Natural killer cell treated with Interleukin-12 subunit alpha and Interleukin-12 subunit beta and Interleukin-15 and Interleukin-18, amount 100 ng/mL, for 72 hours (primary cell): Measurements from ENCODE around the gene USP28. TPM values are rescaled to one million over a fixed set of nuclear protein-coding genes. Genes with fewer than 3 reads are reported as not detected.
"Not testable (repeated sequence)": the region's sequence is repeated elsewhere in the genome, so short reads cannot be mapped to it uniquely, and the experiment has no call there.

ENCODE experiments used
- ATAC-seq, 2 donors: fragments of 150-1000 bp; cut with Tn5 transposase in 1 of 2; sonication (Bioruptor Pico), chemical (Tn5 transposase) in 1 of 2; 2 replicates each; pipeline ENCODE4 v1.10.0; 2021
- DNase-seq: peaks from one replicate; pipeline ENCODE4 v3.0.0; 2022; ENCODE audit warnings: low spot score
- H3K27ac Mint-ChIP-seq, 2 donors: 1 replicate in 1 of 2; 2 replicates in 1 of 2; pipeline ENCODE4 v1.8.0; 2022; ENCODE audit warnings: mixed read lengths in 2 of 2, mild to moderate bottlenecking in 1 of 2, moderate library complexity in 1 of 2
- H3K27me3 Mint-ChIP-seq, 2 donors: 1 replicate in 1 of 2; 2 replicates in 1 of 2; pipeline ENCODE4 v1.8.0; 2022; ENCODE audit warnings: mixed read lengths in 2 of 2
- H3K36me3 Mint-ChIP-seq: one replicate; pipeline ENCODE4 v1.8.0; 2022; ENCODE audit warnings: mixed read lengths
- H3K4me1 Mint-ChIP-seq, 2 donors: 1 replicate in 1 of 2; 2 replicates in 1 of 2; pipeline ENCODE4 v1.8.0; 2022; ENCODE audit warnings: low read depth in 2 of 2, mixed read lengths in 2 of 2, mild to moderate bottlenecking in 1 of 2
- H3K4me3 Mint-ChIP-seq: one replicate; pipeline ENCODE4 v1.8.0; 2022; ENCODE audit warnings: mixed read lengths
- H3K9me3 Mint-ChIP-seq: 2 replicates; pipeline ENCODE4 v1.8.0; 2022; ENCODE audit warnings: mixed read lengths
- total RNA-seq, 2 donors: library from RNA; stranded (reverse); gene quantifications; one replicate each; pipeline ENCODE4 v1.2.3, GENCODE V29; 2022

Gene USP28
- total RNA-seq, 2 donors from 2014 or later, result 63.7 to 67.3 TPM

DNA sequence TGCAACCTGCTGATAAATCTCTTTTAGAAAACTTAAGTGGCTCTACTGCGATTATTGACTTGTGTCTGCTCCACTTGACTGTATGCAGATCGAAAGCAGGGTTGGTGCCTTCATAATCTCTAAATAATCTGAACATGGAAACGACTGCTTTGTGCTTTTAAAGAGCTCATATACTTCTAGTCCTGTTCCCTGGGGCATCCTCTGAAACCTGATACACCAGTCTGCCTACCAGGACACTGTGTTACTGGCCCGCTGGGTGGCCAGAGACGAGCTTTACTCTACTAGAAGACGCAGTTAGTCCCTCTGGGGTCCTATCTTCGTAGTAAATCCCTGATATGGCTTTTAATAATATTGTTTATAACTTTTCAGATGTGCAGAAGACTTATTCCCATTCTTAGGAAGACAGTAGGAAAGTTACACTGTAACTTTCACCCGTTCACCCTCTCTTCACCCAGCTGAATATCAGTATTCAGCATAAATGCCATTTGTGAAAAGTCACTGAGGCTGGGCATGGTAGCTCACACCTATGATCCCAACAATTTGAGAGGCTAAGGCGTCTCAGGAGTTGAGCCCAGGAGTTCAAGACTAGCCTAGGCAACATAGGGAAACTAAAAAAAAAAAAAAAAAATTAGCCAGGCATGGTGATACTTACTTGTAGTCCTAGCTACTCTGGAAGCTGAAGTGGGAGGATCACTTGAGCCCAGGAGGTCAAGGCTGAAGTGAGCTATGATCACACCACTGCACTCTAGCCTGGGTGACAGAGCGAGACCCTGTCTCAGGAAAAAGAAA lies 20.2 kb upstream of the USP28 start:
- DNase-seq (no peak), ATAC-seq (no peak)
- peaks cover 3 to 10% of the 10 kb centered on the region in 2 donors for H3K4me1 Mint-ChIP-seq
- no peak overlapping the region for H3K4me3 Mint-ChIP-seq
- H3K9me3 Mint-ChIP-seq, result no peaks in the 10 kb centered on the region
- no peak overlapping the region for H3K27ac Mint-ChIP-seq
- no peaks in the 10 kb centered on the region for H3K36me3 Mint-ChIP-seq
- H3K27me3 Mint-ChIP-seq, result peaks cover 0 to 3% of the 10 kb centered on the region in 2 donors

GRCh38 chr11:113894421-113894996 lies 19.1 kb upstream of the USP28 start:
- H3K36me3 Mint-ChIP-seq, result no peaks in the 10 kb centered on the region
- peaks cover 3 to 10% of the 10 kb centered on the region in 2 donors for H3K4me1 Mint-ChIP-seq
- peaks cover 0 to 2% of the 10 kb centered on the region in 2 donors for H3K27me3 Mint-ChIP-seq
- no peaks in the 10 kb centered on the region for H3K9me3 Mint-ChIP-seq
- ATAC-seq (no peak), DNase-seq (no peak)
- peak overlapping the region; percentile 32 for H3K4me3 Mint-ChIP-seq
- peak overlapping the region in 1 of 2 donors; percentile 37 for H3K27ac Mint-ChIP-seq

GRCh38 chr11:113888848-113889247 lies 13.5 kb upstream of the USP28 start:
- no peak for ATAC-seq
- H3K36me3 Mint-ChIP-seq, result no peaks in the 10 kb centered on the region
- H3K27me3 Mint-ChIP-seq, result no peaks in the 10 kb centered on the region
- no peak overlapping the region for H3K4me3 Mint-ChIP-seq
- no peaks in the 10 kb centered on the region for H3K4me1 Mint-ChIP-seq
- no peaks in the 10 kb centered on the region for H3K9me3 Mint-ChIP-seq
- no peak overlapping the region for H3K27ac Mint-ChIP-seq
- no peak for DNase-seq

DNA sequence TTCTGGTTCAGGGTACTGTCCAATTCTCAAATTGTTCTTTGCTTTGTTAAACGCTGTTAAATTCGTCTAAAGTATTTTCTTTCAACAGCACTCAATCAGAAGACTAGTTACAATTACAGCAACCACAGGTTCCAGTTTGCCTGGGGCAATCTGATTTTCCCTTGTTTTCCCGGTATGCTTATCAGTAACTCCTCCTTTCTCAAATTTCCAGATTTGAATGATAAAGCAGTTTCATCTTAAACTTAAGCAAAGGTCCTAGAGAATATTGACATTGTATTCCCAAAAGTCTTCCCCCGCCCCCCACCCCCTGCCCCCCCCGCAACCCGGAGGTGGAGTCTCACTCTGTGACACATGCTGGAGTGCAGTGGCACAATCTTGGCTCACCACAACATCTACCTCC lies 10.5 kb upstream of the USP28 start:
- no peak overlapping the region for H3K27ac Mint-ChIP-seq
- H3K9me3 Mint-ChIP-seq, result no peaks in the 10 kb centered on the region
- no peaks in the 10 kb centered on the region for H3K36me3 Mint-ChIP-seq
- no peak for DNase-seq
- no peaks in the 10 kb centered on the region for H3K27me3 Mint-ChIP-seq
- H3K4me3 Mint-ChIP-seq, result no peak overlapping the region
- H3K4me1 Mint-ChIP-seq, result no peaks in the 10 kb centered on the region
- no peak for ATAC-seq

DNA sequence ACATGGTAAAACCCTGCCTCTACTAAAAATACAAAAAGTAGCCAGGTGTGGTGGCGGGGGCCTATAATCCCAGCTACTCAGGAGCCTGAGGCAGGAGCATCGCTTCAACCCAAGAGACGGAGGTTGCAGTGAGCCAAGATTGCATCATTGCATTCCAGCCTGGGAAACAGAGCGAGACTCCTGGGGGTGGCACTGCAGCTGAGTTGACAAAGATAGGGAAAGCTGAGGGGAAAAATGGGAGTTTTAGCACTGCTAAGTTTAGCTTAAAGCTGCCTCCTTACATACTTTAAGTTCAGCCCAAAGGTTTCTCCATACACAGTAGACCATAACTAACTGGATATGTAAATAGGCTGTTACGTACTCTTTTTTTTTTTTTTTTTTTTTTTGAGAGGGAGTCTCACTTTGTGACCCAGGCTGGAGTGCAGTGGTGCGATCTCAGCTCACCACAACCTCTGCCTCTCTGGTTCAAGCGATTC lies 9.0 kb upstream of the USP28 start:
- Mint-ChIP-seq H3K36me3 (no peaks in the 10 kb centered on the region), H3K4me3 (no peak overlapping the region), H3K27me3 (no peaks in the 10 kb centered on the region), H3K4me1 (no peaks in the 10 kb centered on the region), H3K9me3 (no peaks in the 10 kb centered on the region), H3K27ac (no peak overlapping the region)
- ATAC-seq (no peak), DNase-seq (no peak)

DNA sequence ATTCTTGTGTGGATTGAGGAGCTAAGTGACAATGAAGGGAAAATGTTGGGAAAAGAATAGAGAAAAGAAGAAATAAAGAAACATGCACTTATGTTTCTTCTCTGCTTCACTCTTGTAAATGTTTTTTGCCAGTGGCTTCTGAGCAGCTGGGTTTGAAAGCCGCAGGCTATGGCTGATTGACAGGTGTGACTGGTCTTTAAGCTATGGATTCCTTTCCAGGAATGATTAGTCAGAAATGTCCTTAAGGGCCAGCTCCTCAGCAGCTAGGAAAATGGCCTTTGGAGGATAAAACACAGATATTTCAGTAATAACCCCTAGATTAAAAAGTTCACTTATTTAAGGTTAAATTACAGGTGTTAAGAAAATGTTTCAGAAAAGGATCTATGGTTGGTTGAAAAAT lies 6.5 kb upstream of the USP28 start:
- Mint-ChIP-seq H3K27me3 (no peaks in the 10 kb centered on the region), H3K4me3 (no peak overlapping the region), H3K9me3 (no peaks in the 10 kb centered on the region), H3K27ac (no peak overlapping the region), H3K36me3 (no peaks in the 10 kb centered on the region), H3K4me1 (peaks cover 7% of the 10 kb centered on the region in 2 donors)
- DNase-seq (no peak), ATAC-seq (no peak)

DNA sequence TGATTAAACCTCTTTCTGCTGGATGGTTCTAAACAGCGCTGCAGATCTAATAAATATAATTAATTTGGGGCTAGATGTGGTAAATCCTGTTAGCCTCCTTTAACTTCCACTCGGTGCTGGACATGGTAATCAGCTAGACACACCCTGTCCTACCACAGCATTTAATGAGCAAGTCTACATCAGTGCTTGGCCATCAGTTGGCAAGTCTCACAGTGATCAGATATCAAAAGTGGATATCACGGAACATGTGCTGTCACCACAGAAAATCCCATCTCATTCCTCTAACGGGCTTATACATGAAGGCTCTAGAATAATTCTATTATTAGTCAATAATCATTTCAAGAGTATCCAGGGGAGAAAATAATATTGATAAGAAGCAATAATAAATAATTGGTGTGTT lies 5.6 kb upstream of the USP28 start:
- no peak overlapping the region for H3K27ac Mint-ChIP-seq
- H3K27me3 Mint-ChIP-seq, result no peaks in the 10 kb centered on the region
- no peak overlapping the region for H3K4me3 Mint-ChIP-seq
- ATAC-seq (no peak), DNase-seq (no peak)
- peaks cover 11 to 13% of the 10 kb centered on the region in 2 donors for H3K4me1 Mint-ChIP-seq
- no peaks in the 10 kb centered on the region for H3K36me3 Mint-ChIP-seq
- no peaks in the 10 kb centered on the region for H3K9me3 Mint-ChIP-seq

DNA sequence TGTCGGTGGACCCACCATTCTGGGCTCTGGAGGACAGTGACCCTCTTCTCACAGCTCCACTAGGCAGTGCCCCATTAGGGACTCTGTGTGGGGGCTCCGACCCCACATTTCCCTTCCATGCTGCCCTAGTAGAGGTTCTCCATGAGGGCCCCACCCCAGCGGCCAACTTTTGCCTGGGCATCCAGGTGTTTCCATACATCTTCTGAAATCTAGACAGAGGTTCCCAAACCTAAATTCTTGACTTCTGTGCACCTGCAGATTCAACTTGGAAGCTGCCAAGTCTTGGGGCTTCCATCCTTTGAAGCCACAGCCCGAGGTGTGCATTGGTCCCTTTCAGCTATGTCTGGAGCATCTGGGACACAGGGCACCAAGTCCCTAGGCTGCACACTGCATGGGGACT lies 4.1 kb upstream of the USP28 start:
- ATAC-seq, DNase-seq, H3K27ac Mint-ChIP-seq, H3K36me3 Mint-ChIP-seq, H3K9me3 Mint-ChIP-seq, H3K4me3 Mint-ChIP-seq, H3K27me3 Mint-ChIP-seq: not testable (repeated sequence)
- H3K4me1 Mint-ChIP-seq, result peaks cover 18 to 19% of the 10 kb centered on the region in 2 donors

DNA sequence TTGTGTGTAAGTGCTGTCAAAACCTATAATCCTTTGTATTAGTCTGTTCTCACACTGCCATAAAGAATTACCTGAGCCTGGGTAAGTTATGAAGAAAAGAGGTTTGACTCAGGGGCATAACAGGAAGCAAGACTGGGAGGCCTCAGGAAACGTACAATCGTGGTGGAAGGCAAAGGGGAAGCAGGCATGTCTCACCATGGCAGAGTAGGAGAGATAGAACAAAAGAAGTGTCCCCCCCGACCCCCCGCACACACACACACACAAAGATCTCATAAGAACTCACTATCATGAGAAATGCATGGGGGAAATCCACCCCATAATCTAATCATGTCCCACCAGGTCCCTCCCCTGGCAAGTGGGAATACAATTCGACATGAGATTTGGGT lies 2.3 kb upstream of the USP28 start:
- Mint-ChIP-seq H3K36me3 (peaks cover 6% of the 10 kb centered on the region), H3K27me3 (no peaks in the 10 kb centered on the region), H3K4me1 (peaks cover 32 to 33% of the 10 kb centered on the region in 2 donors), H3K4me3 (peak overlapping the region; percentile 93), H3K27ac (peak overlapping the region; percentile 91 to 98), H3K9me3 (no peaks in the 10 kb centered on the region)
- no peak for ATAC-seq
- no peak for DNase-seq

GRCh38 chr11:113876798-113877669 lies 1.7 kb upstream of the USP28 start:
- Mint-ChIP-seq H3K27ac (peak overlapping the region; percentile 91 to 98), H3K4me3 (peak overlapping the region; percentile 93), H3K36me3 (peaks cover 6% of the 10 kb centered on the region), H3K4me1 (peaks cover 38 to 39% of the 10 kb centered on the region in 2 donors), H3K27me3 (no peaks in the 10 kb centered on the region), H3K9me3 (no peaks in the 10 kb centered on the region)
- ATAC-seq (no peak), DNase-seq (no peak)

- no peaks in the 10 kb centered on the region for H3K9me3 Mint-ChIP-seq
- peaks cover 46 to 47% of the 10 kb centered on the region in 2 donors for H3K4me1 Mint-ChIP-seq
- no peak for DNase-seq
- peaks cover 6% of the 10 kb centered on the region for H3K36me3 Mint-ChIP-seq
- H3K27ac Mint-ChIP-seq, result peak overlapping the region; percentile 91 to 98
- H3K27me3 Mint-ChIP-seq, result no peaks in the 10 kb centered on the region
- ATAC-seq, result no peak
- peak overlapping the region; percentile 93 for H3K4me3 Mint-ChIP-seq
These were observed 864 bp upstream of the USP28 start for GRCh38 chr11:113876074-113876797.

- Mint-ChIP-seq H3K27me3 (no peaks in the 10 kb centered on the region), H3K9me3 (no peaks in the 10 kb centered on the region), H3K27ac (peak overlapping the region; percentile 81 to 87), H3K36me3 (peaks cover 10% of the 10 kb centered on the region), H3K4me3 (peak overlapping the region; percentile 98), H3K4me1 (peaks cover 56 to 60% of the 10 kb centered on the region in 2 donors)
- no peak for DNase-seq
- no peak for ATAC-seq
These were observed 665 bp downstream of the USP28 start for GRCh38 chr11:113874581-113875233.

DNA sequence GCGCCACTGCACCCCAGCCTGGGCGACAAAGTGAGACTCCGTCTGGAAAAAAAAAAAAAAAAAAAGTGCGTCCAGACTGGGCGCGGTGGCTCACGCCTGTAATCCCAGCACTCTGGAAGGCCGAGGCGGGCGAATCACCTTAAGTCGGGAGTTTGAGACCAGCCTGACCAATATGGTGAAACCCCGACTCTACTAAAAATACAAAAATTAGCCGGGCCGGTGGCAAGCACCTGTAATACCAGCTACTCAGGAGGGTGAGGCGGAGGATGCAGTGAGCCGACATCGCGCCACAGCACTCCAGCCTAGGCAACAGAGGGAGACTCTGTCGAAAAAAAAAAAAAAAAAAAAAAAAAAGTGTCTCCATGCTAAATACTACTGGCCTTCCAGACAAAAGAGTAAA lies 1.3 kb downstream of the USP28 start:
- ATAC-seq, result no peak
- no peaks in the 10 kb centered on the region for H3K27me3 Mint-ChIP-seq
- peaks cover 61 to 64% of the 10 kb centered on the region in 2 donors for H3K4me1 Mint-ChIP-seq
- H3K4me3 Mint-ChIP-seq, result peak overlapping the region; percentile 98
- H3K36me3 Mint-ChIP-seq, result peaks cover 10% of the 10 kb centered on the region
- no peaks in the 10 kb centered on the region for H3K9me3 Mint-ChIP-seq
- H3K27ac Mint-ChIP-seq, result peak overlapping the region; percentile 81 to 87
- DNase-seq, result no peak
